HG03066 (cell line): ENCODE measurements around the gene DLGAP5.

Source experiments
- ATAC-seq: cut with Tn5 transposase; IDR thresholded peaks from one replicate; pipeline ENCODE4 v1.9.1; 2021; ENCODE audit warnings: low read depth; ENCODE audit not compliant: unreplicated experiment

The DLGAP5 gene

DNA sequence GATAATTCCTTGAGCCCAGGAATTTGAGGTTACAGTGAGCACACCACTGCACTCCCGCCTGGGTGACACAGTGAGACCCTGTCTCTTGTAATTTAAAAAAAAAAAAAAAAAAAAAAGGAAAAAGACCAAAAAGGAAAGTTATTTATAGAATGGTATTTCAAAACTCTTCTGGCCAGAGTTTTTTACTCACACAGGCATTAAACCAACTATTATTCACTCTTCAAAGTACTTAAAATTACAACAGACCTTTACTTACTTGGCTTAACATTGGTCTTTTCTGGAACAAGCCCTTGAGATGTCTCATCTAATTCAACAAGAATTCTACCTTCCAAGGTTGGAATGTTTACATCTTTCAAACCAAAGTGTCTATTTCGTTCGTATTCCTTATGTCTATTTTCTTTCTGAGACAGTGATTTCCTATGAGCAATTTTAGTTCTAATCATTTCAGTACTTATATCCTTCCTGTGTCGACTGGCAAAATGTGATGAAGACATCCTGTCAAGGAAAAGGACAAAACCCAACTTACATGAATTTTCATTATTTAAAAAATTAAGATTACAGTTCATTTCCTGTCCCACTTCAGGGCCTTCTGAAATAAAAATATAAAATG is 2.6 kb downstream of the DLGAP5 start:
- ATAC-seq, result no peak

DNA sequence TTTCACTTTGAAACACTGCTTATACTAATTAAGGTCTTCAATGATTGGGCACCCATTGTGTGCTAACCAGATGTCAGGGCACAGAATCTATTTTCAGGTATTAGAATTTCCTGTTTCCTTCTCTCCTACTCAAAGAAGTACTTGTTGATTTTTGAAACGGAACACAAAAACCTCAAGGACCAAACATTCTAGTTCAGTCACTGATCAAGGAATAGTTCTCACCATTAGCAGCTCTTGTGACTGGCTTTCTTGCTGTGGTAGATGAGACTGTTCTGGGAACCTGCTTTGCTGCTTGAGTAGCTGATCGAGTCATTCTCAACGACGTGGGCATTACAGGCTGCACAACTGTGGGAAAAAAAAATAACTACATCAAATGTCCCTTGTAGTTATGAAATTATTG is 11.0 kb downstream of the DLGAP5 start:
- ATAC-seq, result peak; percentile 79

DNA sequence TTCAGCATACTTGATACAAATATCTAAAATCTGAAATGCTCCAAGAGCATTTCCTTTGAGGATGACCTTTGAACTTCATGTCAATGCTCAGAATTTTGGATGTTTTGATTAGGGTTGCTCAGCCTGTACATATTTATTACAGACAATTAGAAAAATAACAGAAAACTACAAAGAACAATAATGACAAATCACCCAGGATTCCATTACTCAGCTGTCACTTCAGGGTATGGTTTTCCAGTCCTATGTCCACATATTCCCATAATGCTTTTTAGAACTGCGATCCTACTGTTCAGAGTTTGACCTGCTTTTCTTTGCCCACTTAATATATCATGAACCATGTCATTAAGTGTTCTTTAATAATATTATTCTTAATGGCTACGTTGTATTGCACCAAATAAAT is 11.4 kb downstream of the DLGAP5 start:
- no peak for ATAC-seq

DNA sequence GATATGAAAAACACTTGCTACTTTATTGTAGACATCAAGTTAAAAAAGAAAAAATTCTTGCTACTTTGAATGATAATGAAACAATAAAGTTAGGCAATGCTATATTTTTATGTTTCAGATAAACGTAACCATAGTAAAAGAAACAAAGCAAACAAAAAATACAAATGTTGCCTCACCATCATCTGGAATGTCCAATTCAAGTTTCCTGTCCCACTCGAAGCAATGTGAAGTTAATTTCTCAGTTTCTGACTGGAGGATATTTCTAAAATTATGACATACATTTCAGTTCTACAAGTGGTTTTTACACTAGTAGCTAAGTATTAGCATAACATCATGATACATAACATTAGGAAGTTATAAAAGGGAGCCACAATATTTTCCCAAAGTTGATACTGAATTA is 20.9 kb downstream of the DLGAP5 start:
- ATAC-seq, result no peak

DNA sequence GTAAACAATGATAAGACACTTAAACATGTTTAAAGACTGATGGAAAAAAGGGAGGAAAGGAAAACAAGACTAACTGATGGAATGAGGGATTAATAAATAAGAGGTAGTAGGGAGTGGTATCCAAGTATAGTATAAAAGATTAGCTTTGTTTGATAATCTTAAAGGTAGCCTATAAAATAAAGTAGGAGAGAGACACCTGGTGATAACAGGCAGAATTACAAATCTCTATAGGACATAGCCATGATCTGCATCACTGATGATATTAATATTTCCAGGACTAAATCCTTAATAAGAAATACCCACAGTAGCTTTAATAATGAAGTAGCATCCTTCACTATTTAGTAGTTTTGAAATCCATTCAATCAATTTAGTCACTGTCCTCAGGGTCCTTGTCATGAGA is 30.4 kb downstream of the DLGAP5 start:
- ATAC-seq, result no peak

DNA sequence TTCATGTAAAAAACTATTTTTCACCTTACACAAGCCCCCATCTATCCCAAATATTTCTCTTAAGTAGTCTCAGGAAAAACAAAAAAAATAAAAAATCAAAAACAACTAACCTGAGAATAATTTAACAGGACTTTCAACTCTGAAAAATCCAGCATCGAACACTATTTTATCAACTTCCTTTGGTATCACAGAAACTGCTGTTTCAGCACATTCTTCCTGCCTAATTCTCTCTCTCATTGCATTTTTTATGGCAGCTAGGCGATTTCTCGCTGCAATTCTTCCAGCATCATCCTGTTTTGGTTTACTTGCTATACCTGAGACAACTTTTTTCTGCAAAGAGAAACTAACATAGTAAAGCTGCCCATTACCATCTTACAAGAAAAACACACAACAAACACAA is 33.0 kb downstream of the DLGAP5 start:
- ATAC-seq, result no peak

DNA sequence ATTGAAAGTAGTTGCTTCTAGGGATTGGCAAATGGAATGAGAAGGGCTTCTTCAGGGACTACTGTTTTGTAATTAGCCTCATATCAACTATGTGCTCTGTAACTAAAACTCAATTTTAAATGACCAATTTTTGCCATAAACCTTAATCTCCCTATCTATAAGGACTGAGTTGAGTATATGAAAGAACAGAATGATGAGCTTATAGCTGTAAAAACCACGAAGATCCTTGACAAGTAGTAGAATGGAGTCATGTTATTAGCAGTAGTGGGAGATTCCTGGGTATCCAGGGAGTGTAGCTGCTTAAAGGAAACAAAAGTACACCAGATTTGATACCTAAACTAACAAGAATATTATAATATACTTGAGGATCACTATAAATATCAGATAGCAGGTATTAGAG is 34.3 kb downstream of the DLGAP5 start:
- ATAC-seq, result no peak

DNA sequence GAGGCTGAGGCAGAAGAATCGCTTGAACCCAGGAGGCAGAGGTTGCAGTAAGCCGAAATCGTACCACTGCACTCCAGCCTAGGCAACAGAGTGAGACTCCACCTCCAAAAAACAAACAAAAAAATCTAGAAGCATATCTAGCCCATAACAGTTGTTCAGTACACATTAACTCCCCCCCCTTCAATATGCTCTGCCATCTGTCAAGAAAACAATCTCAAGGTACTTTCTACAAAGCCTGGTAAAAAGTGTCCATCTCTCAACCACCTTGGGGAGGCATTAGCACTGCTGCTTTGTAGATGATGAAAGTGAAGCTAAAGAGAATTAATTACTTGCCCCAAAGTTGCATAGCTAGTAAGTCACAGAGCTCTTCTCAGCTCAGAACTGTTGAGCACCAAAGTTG is 37.4 kb downstream of the DLGAP5 start:
- no peak for ATAC-seq

DNA sequence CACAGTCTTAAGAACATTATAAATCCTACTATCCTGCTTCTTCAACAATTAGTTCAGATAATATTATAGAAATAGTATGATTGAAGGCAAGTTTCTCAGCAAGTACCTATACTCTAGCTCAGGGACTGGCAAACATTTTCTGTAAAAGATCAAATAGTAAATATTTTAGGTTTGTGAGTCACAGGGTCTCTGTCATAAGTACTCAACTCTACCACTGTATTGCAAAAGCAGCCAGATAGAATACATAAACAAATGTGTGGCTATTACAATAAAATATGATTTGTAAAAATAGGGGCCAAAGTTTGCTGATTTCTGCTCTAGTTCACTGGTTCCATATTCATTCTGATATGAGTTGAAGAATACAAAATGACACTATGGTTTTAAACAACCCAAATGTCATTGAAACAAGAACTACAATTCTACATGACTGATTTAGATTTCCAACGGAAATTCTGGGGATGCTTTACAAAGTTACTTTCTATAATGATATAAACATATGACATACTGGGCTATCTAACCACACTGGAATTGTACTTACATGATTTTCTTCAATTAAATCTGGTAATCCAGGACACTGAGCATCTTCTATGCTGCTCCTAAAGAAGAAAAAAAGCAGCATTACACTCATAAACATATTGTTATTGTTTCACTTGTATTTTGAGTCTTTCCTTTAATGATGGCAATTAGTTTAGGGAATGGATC is 39.2 kb downstream of the DLGAP5 start:
- ATAC-seq, result no peak

DNA sequence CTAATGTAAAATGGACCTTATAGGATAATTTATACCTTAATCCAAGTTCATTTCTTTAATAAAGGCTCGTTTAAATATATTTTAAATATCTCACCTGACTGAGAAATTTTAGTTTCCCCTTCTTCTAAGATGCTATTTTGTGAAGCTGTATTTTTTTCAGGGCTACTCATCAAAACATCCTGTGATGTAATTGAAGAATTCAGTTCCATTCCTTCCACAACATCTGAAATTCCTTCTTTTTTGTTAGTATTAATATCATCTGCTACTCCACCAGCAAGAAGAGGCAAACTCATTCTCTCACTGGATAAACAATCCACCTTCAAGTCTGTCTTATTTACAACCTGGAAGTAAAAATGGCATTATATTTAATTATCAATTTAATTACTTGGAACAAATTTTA is 39.8 kb downstream of the DLGAP5 start:
- ATAC-seq, result no peak

DNA sequence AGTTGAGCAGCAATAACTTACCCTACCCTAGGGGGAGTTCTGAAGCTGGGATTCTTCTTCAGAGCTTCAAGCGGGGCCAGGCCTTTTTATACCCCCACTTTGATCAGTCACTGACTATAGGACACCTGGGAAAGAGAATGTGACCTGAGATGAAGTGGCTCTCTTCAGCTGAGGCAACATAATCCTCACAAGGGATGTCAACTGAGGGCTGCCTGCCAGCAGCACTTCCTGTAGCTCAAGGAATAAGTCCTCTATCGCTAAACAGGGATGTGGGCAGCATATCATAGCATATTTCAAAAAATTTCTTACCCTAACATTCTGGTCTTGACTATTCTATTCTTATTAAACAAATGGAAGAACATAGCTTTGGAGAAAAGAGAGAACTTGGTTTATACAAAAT is 45.0 kb downstream of the DLGAP5 start:
- no peak for ATAC-seq

DNA sequence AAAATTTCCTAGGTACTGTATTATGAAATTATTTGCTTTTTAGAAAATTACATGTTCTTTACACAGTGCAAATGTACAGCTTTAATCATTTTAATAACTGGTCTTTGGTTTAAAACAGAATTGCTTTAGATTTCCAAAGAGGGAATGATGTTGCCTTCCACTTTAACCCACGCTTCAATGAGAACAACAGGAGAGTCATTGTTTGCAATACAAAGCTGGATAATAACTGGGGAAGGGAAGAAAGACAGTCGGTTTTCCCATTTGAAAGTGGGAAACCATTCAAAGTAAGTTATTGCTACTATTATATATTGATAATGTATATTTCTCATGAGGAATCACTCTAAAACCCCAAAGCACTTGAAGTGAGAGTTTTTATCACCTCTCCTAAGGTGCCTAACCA is 48.9 kb downstream of the DLGAP5 start:
- no peak for ATAC-seq

DNA sequence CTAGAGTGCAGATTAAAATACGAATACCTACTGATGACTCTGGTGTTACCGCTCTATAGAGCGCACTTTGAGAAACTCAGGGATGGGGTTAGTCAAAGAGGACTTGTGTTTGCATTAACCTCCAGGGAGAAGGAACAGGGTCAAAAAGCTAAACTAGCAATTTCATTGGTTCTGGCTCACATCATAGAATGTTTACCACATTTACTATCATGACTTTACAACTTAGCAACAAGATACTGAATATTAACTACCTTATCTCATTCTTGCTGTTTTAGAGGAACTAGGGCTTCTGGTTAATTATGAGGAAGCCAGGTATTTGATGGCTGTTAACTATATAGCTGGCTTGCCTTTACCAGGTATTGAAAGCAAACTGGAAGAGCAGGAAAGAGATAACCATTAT is 49.6 kb downstream of the DLGAP5 start:
- ATAC-seq, result no peak

DNA sequence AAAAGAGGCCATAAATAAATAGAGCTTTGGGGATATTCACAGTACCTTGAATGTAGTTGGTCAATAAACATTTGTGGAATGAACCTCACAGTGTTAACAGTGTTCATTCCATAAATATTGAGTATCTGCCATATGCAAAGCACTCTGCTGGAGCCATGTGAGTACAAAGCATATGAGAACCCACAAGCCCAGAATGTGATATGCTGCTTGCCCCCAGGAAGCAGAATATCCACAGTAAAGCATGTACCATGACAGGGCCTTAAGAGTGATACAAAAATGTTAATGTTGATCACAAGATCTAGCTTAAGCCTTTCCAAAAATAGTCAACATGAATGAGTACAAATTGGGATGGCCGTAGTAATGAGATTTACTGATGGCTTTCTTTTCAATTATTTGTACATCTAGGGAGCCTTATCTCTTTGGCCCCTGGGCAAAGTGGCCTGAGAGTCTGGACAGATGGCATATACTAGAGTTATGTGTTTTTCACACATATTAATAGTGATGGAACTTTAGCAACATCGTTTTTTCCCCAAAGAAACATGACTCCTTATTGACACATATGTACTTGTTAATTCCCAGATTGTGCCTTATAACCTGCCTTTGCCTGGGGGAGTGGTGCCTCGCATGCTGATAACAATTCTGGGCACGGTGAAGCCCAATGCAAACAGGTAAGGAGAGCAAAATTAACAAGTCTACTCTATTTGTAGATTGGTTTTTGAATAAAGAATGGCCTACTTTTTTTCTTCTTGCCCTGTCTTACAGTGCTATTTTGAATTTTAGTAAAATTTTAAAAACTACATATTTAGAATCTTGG is 51.5 kb downstream of the DLGAP5 start:
- no peak for ATAC-seq

DNA sequence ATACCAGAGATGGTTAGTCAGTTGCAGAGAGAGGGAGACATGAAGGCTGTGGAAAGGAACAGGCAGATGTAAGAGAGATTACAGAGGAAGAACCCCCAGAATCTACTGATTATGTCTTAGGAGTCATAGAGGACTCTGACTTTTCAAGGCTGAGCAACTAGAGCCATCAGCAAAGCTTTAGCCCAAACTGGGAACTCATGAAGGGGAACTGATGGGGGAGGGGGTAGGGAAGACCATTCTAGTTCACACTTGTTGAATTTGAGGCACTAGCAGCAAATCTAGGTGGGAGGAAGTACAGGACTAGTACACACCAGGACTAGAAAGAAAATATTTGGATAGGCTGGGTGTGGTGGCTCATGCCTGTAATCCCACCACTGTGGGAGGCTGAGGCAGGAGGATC is 52.2 kb downstream of the DLGAP5 start:
- ATAC-seq, result no peak

DNA sequence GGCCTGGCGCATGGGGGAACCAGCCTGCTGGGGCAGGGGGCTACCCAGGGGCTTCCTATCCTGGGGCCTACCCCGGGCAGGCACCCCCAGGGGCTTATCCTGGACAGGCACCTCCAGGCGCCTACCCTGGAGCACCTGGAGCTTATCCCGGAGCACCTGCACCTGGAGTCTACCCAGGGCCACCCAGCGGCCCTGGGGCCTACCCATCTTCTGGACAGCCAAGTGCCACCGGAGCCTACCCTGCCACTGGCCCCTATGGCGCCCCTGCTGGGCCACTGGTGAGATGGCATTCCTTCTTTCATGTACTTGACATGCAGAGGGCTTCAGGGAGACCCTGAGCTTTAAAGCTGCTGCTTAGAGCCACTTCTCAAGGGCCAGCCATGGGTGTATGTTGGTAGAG is 53.3 kb downstream of the DLGAP5 start:
- no peak for ATAC-seq

DNA sequence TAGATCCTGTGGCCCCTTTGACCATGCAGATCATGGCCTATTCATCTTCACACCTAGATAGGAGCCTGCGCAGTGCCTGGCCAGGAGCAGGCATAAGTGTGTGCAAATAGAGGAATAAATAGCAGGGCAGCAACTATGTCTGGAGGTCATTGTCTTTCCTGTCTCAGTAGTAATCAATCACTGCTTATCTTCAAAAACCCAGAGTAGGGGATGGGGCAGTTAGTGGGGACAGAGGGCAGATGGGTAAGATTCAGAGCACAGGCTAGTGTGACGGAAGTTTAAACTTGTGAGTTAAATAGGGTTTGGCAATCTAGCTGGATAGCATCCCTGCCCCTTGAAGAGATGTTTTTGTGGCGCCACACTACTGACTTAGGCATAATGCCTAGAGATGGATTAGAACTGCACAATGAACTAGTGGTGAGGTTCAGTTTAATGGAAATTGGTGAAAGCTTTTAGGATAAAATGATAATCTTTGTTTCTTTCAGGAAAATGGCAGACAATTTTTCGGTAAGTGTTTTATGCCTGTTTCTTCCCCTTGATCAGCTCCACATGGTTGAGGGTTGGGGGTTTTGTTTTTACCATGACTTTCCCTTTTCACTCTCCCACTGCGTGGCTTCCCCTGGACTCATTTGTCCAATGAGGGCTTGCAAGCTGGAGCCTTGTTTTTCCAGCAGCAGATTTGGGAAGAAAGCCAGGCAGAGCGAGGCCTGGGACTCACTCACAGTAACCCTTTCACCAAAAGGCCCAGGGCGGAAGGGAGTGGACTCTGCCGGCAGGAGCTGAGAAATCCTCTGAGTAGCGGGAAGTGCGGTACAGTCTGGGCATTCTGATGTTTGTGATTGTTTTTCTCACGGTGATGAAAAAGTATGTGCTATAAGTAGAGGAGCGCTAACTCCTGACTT is 54.2 kb downstream of the DLGAP5 start:
- no peak for ATAC-seq

DNA sequence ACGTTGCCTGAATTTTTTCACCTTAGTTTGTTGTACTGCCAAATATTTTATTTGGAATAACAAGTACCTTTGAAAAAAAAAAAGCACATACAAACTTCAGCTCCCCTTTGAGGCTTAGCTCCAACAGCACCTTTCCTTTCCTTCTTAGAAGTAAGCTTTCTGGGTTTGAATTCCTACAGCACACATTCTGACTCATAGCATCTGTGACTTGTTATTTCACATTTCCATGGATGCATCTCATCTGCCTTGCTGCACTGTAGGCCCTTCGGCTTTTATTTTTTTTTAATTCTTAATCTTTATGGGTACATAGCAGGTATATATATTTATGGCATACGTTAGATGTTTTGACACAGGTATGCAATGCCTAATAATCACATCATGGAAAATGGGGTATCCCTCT is 55.1 kb downstream of the DLGAP5 start:
- ATAC-seq, result no peak

DNA sequence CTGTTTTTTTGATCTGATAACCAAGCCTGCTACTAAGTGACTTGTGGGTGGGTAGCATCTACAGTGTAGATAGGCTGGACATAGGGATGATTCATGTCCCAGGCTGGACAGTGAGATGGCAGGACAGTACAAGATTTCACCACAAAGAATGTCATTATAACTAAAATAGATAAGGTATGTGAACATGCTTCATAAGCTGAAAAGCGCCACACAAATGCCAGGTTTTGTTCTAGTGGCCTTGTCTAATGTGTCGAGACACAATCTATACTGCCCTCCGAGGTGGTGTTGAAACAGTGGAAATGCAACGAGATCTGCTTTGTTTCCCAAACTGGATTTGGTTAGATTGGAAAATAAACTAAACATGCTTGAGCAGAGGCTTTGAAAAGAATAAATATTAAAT is 58.0 kb downstream of the DLGAP5 start:
- ATAC-seq, result no peak

DNA sequence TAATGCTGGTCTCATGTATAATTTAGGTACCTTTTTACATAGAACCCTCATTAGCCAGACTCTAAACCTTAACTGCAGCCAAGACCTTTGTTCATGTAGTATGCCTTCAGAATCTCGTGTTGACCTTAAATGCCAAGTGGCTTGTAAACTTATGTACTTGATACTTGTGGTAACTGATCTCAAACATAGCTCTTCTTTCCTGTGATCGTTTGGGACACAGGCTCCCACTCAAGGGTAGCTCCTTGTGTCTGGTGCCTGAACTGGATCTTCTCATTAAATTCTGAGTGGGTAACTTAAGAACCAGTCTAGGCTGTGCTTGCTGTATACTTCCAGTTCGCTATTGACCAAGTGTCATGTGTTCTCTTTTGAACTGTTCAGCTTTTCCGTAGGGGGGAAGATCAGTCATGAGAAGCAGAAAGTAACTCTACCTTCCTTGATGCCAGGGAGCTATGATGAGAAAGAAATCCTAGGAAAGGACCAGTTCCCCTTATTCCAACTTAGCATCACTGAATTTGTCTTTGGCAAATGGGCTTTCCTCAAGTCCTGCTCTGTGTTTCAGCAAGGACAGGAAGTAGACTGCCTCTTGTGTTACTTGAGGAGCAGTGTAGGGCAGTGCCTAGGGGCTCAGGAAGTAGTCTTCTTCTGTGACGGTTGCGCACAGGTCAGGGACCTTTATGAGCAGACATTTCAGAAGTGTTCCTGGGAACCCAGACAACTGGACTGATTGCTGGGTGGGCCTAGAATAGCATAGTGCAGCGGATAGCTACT is 59.8 kb downstream of the DLGAP5 start:
- no peak for ATAC-seq
